Smooth muscle cell (in vitro differentiated cells): ENCODE data around the gene ZNF678. TPM values are rescaled to one million over a fixed set of nuclear protein-coding genes. Genes with fewer than 3 reads are reported as not detected.

Source experiments
- DNase-seq: peaks from one replicate; lab custom pipeline; 2025; ENCODE audit not compliant: unreplicated experiment; lab: John Stamatoyannopoulos, UW
- H2AFZ ChIP-seq: fragments of 200-600 bp; sonication (generic); 2 replicates; pipeline ENCODE4 v1.6.0; 2016; ENCODE audit warnings: antibody characterized with exemption, low read depth, mild to moderate bottlenecking
- H3F3A ChIP-seq: fragments of 200-600 bp; sonication (generic); 2 replicates; pipeline ENCODE4 v1.6.0; 2017; ENCODE audit warnings: antibody characterized with exemption, low read depth
- H3K27ac ChIP-seq: fragments of 200-600 bp; sonication (generic); 2 replicates; pipeline ENCODE4 v1.5.1; 2016; ENCODE audit warnings: low read depth, mild to moderate bottlenecking
- H3K27me3 ChIP-seq: fragments of 200-600 bp; sonication (generic); 2 replicates; pipeline ENCODE4 v1.6.1; 2016; ENCODE audit warnings: low read depth, mild to moderate bottlenecking
- H3K36me3 ChIP-seq: fragments of 200-600 bp; sonication (generic); 2 replicates; pipeline ENCODE4 v1.5.1; 2016; ENCODE audit warnings: low read depth
- H3K4me1 ChIP-seq: fragments of 200-600 bp; sonication (generic); 2 replicates; pipeline ENCODE4 v1.5.1; 2016; ENCODE audit warnings: low read depth
- H3K4me2 ChIP-seq: fragments of 200-600 bp; sonication (generic); 2 replicates; pipeline ENCODE4 v1.6.0; 2016; ENCODE audit warnings: mild to moderate bottlenecking
- H3K4me3 ChIP-seq: fragments of 200-600 bp; sonication (generic); 2 replicates; pipeline ENCODE4 v1.5.1; 2016; ENCODE audit warnings: mild to moderate bottlenecking
- H3K79me2 ChIP-seq: fragments of 200-600 bp; sonication (generic); 2 replicates; pipeline ENCODE4 v1.6.0; 2016; ENCODE audit warnings: low read depth, mild to moderate bottlenecking
- H3K9ac ChIP-seq: fragments of 200-600 bp; sonication (generic); 2 replicates; pipeline ENCODE4 v1.6.0; 2016; ENCODE audit warnings: low read depth
- H3K9me3 ChIP-seq: fragments of 200-600 bp; sonication (generic); replicated peaks from 2 replicates; pipeline ENCODE4 v1.5.1; 2016; ENCODE audit warnings: low read depth
- H4K20me1 ChIP-seq: fragments of 200-600 bp; sonication (generic); 2 replicates; pipeline ENCODE4 v1.6.0; 2016; ENCODE audit warnings: low read depth
- CTCF ChIP-seq: fragments of 200-600 bp; sonication (generic); IDR thresholded peaks from 2 replicates; pipeline ENCODE4 v1.5.1; 2017; ENCODE audit warnings: borderline replicate concordance, mild to moderate bottlenecking, antibody characterized with exemption; ENCODE audit not compliant: insufficient read depth, poor library complexity, severe bottlenecking
- WGBS: methylation state at CpG from one replicate; pipeline ENCODE4 v1.1.7; 2016; ENCODE audit warnings: low lambda C conversion rate; 5-methylcytosine and 5-hydroxymethylcytosine counted together
- polyA plus RNA-seq: library from polyadenylated mRNA; unstranded; fragments of >200 nt; fragmentation: Nextera tagmentation; extraction: Ambion mirVana; gene quantifications from 2 replicates; pipeline ENCODE4 v1.2.1, GENCODE V29; 2016
- total RNA-seq: library from RNA; depleted of rRNA; stranded (reverse); fragments of >200 nt; gene quantifications from 2 replicates; pipeline ENCODE4 v1.2.3, GENCODE V29; 2014

The ZNF678 gene
- total and polyA plus RNA-seq, 2 experiments from 2014 or later, result 2.1 to 8.7 TPM

GRCh38 chr1:227654858-227655752 is 91.7 kb downstream of the ZNF678 start:
- Histone ChIP-seq H3K36me3 (peaks cover 85% of the 10 kb centered on the region), H4K20me1 (no peaks in the 10 kb centered on the region), H3K4me3 (peak overlapping the region; percentile 11), H3K27me3 (no peaks in the 10 kb centered on the region), H3F3A (peaks cover 11% of the 10 kb centered on the region), H3K27ac (no peak overlapping the region), H2AFZ (no peak overlapping the region), H3K4me1 (no peaks in the 10 kb centered on the region), H3K4me2 (no peak overlapping the region), H3K79me2 (no peaks in the 10 kb centered on the region), H3K9me3 (peaks cover 93% of the 10 kb centered on the region), H3K9ac (no peak overlapping the region)
- WGBS, result 94% methylated on average over 6 of the region's 6 CpGs
- no peak for TF ChIP-seq CTCF
- DNase-seq, result no peak

- no peak overlapping the region for H3K4me2 ChIP-seq
- H2AFZ ChIP-seq, result no peak overlapping the region
- no peaks in the 10 kb centered on the region for H4K20me1 ChIP-seq
- no peak overlapping the region for H3K27ac ChIP-seq
- no peak overlapping the region for H3K4me3 ChIP-seq
- no peaks in the 10 kb centered on the region for H3F3A ChIP-seq
- peaks cover 75% of the 10 kb centered on the region for H3K9me3 ChIP-seq
- no peaks in the 10 kb centered on the region for H3K27me3 ChIP-seq
- H3K79me2 ChIP-seq, result no peaks in the 10 kb centered on the region
- DNase-seq, result no peak
- no peaks in the 10 kb centered on the region for H3K4me1 ChIP-seq
- no peak overlapping the region for H3K9ac ChIP-seq
- peaks cover 48% of the 10 kb centered on the region for H3K36me3 ChIP-seq
- TF ChIP-seq CTCF, result no peak
Observed at GRCh38 chr1:227661495-227661894, 98.1 kb downstream of the ZNF678 start.

- H3K9me3 ChIP-seq, result peaks cover 70% of the 10 kb centered on the region
Observed at GRCh38 chr1:227662933-227663332, 99.6 kb downstream of the ZNF678 start.

More at GRCh38 chr1:227662933-227663332, 99.6 kb downstream of the ZNF678 start:
- H3K79me2 ChIP-seq, result no peaks in the 10 kb centered on the region
- no peak for TF ChIP-seq CTCF
- H3K27ac ChIP-seq, result no peak overlapping the region
- H3K4me1 ChIP-seq, result no peaks in the 10 kb centered on the region
- no peak for DNase-seq
- H4K20me1 ChIP-seq, result no peaks in the 10 kb centered on the region
- no peaks in the 10 kb centered on the region for H3F3A ChIP-seq
- no peak overlapping the region for H2AFZ ChIP-seq
- H3K4me3 ChIP-seq, result no peak overlapping the region
- 98% methylated on average over 2 of the region's 2 CpGs for WGBS
- H3K36me3 ChIP-seq, result peaks cover 36% of the 10 kb centered on the region
- no peak overlapping the region for H3K9ac ChIP-seq
- no peaks in the 10 kb centered on the region for H3K27me3 ChIP-seq
- no peak overlapping the region for H3K4me2 ChIP-seq
